Lower leg skin (tissue), 3 donors: ENCODE data around the gene TSC2.

Source experiments
- CTCF ChIP-seq, 3 donors: fragments of 450-650 bp; IDR thresholded peaks; one replicate each; pipeline ENCODE4 v1.5.1; 2016; ENCODE audit warnings: antibody characterized with exemption in 3 of 3, mild to moderate bottlenecking in 3 of 3, moderate library complexity in 2 of 3
- POLR2A ChIP-seq, 2 donors: fragments of 450-650 bp; IDR thresholded peaks; one replicate each; pipeline ENCODE4 v1.6.1; 2016 to 2017; ENCODE audit warnings: antibody characterized with exemption in 2 of 2, mild to moderate bottlenecking in 1 of 2, moderate library complexity in 1 of 2

GRCh38 chr16:2063861-2064260 lies 16.1 kb downstream of the TSC2 start:
- TF ChIP-seq POLR2A (IDR thresholded peaks at IDR 0.05) (no peak), CTCF (IDR thresholded peaks at IDR 0.05) (no peak)
